HUES48 (cell line): ENCODE data around the gene GSTT2B.
A peak's percentile ranks its signal among the peaks of the same experiment; 100 is the strongest.
"Not testable (repeated sequence)": the region's sequence is repeated elsewhere in the genome, so short reads cannot be mapped to it uniquely, and the experiment has no call there.

Source experiments
- H3K27ac ChIP-seq: one replicate; pipeline ENCODE4 v1.7.0; 2013; ENCODE audit warnings: low read depth, low read length, inconsistent platforms
- H3K27me3 ChIP-seq: 2 replicates; pipeline ENCODE4 v1.6.1; 2013; ENCODE audit warnings: mild to moderate bottlenecking, low read length; ENCODE audit not compliant: control insufficient read depth, insufficient read depth
- H3K36me3 ChIP-seq: 2 replicates; pipeline ENCODE4 v1.6.1; 2013; ENCODE audit warnings: low read length; ENCODE audit not compliant: control insufficient read depth, insufficient read depth
- H3K4me1 ChIP-seq: 2 replicates; pipeline ENCODE4 v1.6.1; 2013; ENCODE audit warnings: mild to moderate bottlenecking, low read length; ENCODE audit not compliant: control insufficient read depth, insufficient read depth
- H3K4me3 ChIP-seq: 2 replicates; pipeline ENCODE4 v1.5.1; 2013; ENCODE audit warnings: mild to moderate bottlenecking, low read depth, low read length
- H3K9ac ChIP-seq: 2 replicates; pipeline ENCODE4 v1.6.1; 2013; ENCODE audit warnings: mild to moderate bottlenecking, low read depth, low read length, moderate library complexity
- H3K9me3 ChIP-seq: 2 replicates; pipeline ENCODE4 v1.6.1; 2013; ENCODE audit warnings: low read length; ENCODE audit not compliant: control insufficient read depth, insufficient read depth

The GSTT2B gene

DNA sequence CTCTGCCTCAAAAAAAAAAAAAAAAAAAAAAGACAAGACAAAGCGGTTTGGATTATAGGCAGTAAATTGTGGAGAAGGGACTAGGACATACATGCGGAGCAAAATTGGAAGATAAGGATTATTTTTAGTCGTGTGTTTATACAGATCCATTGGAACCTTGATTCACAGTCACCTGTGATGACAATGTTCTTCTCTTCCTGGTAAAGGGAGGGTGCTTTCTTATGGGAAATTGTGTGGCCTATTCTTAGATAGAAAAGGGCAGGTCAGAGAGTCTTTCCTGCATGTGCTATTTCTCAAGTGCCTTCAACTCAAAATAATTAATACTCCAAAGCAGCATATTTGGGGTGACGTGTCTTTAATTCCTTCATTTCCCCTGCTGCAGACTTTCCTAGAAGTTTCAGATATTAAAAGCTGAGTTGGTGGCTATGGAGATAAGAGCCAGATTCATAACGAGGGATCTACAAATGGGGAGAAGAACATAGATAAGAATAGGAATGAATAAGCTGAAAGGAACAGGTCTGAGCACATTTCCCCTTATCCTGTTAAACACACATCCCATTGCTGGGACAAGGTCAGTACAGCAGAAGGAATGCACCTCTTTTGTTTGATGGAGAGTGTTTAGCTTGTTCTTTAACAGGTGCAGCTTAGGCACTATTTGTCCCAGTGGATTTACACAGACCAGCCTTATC lies 22.5 kb downstream of the GSTT2B start:
- no peaks in the 10 kb centered on the region for H3K27me3 ChIP-seq
- H3K4me3 ChIP-seq = no peak overlapping the region
- H3K27ac ChIP-seq = no peak overlapping the region
- no peaks in the 10 kb centered on the region for H3K36me3 ChIP-seq
- no peak overlapping the region for H3K9ac ChIP-seq
- no peaks in the 10 kb centered on the region for H3K4me1 ChIP-seq
- H3K9me3 ChIP-seq = no peaks in the 10 kb centered on the region

DNA sequence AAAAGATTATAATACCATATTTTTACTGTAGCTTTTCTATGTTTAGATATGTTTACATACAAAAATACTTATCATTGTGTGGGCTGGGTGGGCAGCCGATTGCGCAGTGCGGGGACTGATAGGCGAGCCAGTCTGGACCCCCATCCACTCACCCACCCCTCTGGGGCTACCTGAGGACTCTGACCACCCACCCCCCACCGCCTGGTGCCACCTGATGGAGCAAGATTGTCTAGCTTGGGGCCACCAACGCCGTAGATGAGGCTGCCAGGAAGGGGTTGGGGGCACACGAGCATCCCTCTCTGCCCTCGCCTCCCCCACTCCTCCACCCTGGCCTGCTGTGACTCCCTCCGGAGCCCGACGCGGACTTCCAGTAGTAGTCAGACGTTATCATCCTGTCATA lies 34.4 kb downstream of the GSTT2B start:
- H3K9ac ChIP-seq = no peak overlapping the region
- H3K27ac ChIP-seq = no peak overlapping the region
- no peaks in the 10 kb centered on the region for H3K27me3 ChIP-seq
- peaks cover 3% of the 10 kb centered on the region for H3K9me3 ChIP-seq
- H3K4me3 ChIP-seq = no peak overlapping the region
- H3K36me3 ChIP-seq = peaks cover 22% of the 10 kb centered on the region; the same call in 1 of the 2 replicates
- H3K4me1 ChIP-seq = no peaks in the 10 kb centered on the region

DNA sequence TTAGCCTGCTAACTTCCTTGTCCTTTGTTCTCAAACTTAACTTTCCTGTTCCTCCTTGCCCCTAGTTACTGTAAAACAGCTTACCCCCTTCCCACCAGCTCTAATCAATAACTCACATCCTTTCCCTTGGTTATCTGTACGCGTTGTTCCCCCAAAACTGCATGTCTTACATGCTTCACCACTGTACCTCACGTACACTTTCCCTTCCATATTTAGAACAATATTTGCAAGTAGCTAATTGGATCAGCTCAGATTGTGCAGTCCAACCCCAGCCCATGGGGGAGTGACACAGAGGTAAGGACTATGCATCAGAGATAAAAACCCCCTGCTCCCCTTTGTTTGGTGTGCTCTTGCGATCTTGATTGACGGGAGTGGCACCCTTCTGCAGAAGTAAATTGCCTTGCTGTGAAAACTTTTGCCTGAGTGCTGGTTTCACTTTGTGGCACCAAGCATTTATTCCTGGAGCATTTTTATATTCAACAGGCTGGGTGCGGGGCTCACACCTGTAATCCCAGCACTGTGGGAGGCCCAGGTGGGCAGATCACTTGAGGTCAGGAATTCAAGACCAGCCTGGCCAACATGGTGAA lies 35.9 kb downstream of the GSTT2B start:
- Histone ChIP-seq H3K27ac (no peak overlapping the region), H3K36me3 (peaks cover 22% of the 10 kb centered on the region; the same call in 1 of the 2 replicates)

DNA sequence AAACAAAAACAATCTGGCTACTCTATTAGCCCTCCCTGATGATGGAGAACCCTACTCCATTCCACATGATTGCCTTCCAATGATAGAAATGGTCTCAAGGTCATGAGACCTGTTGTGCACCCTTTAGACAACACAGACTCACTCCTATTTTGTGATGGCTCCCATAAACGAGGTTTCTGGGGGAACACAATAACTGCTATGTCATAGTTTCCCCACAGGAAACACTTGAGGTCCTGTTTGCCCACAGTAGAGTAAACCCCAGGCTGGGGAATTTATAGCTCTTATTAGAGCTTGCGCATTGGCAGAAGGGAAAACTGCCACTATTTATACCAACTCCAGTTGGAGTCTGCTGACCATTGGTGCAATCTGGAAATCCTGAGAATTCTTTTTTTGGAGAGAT lies 38.1 kb downstream of the GSTT2B start:
- Histone ChIP-seq H3K36me3 (peaks cover 17% of the 10 kb centered on the region; the same call in 1 of the 2 replicates), H3K4me3 (no peak overlapping the region), H3K27ac (no peak overlapping the region), H3K9ac (no peak overlapping the region), H3K27me3 (no peaks in the 10 kb centered on the region), H3K4me1 (no peaks in the 10 kb centered on the region), H3K9me3 (no peaks in the 10 kb centered on the region; the same call in 1 of the 2 replicates)

More for the DNA sequence above, 35.9 kb downstream of the GSTT2B start:
- H3K4me1 ChIP-seq = no peaks in the 10 kb centered on the region
- H3K9me3 ChIP-seq = no peaks in the 10 kb centered on the region; the same call in 1 of the 2 replicates
- H3K4me3 ChIP-seq = no peak overlapping the region
- no peak overlapping the region for H3K9ac ChIP-seq
- no peaks in the 10 kb centered on the region for H3K27me3 ChIP-seq

DNA sequence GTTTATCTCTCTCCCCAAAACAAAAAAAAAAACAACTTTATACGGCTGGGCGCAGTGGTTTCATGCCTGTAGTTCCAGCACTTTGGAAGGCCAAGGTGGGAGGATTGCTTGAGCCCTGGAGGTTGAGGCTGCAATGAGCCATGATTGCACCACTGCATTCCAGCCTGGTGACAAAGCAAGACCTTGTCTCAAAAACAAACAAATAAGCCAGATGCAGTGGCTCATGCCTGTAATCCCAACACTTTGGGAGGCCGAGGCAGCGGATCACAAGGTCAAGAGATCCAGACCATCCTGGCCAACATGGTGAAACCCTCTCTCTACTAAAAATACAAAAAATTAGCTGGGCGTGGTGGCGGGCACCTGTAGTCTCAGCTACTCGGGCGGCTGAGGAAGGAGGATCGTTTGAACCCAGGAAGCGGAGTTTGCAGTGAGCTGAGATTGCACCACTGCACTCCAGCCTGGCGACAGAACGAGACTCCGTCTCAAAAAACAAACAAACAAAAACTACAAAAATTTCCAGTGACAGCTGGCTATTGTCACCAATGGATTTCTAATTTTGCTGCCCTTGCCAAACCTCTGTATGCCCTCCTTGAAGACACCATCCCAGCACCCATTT lies 39.3 kb downstream of the GSTT2B start:
- H3K36me3 ChIP-seq = peaks cover 17% of the 10 kb centered on the region; the same call in 1 of the 2 replicates
- H3K27me3 ChIP-seq, H3K9ac ChIP-seq, H3K9me3 ChIP-seq, H3K27ac ChIP-seq, H3K4me3 ChIP-seq, H3K4me1 ChIP-seq: not testable (repeated sequence)

DNA sequence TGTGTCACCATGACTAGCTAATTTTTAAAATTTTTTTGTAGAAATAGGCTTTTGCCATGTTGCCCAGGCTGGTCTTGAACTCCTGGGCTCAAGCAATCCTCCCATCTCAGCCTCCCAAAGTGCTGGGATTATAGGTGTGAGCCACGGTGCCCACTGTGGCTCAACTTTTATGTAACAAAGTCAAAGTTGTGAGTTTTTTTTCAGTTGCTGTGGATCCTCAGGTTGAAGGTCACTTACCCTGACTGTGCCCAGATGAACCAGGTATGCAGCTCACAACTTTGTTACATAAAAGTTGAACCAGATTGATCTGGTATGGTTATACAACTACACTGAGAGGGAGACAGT lies 40.8 kb downstream of the GSTT2B start:
- H3K27ac ChIP-seq, H3K9me3 ChIP-seq, H3K9ac ChIP-seq, H3K4me3 ChIP-seq, H3K27me3 ChIP-seq, H3K4me1 ChIP-seq: not testable (repeated sequence)
- peaks cover 11% of the 10 kb centered on the region; the same call in 1 of the 2 replicates for H3K36me3 ChIP-seq

DNA sequence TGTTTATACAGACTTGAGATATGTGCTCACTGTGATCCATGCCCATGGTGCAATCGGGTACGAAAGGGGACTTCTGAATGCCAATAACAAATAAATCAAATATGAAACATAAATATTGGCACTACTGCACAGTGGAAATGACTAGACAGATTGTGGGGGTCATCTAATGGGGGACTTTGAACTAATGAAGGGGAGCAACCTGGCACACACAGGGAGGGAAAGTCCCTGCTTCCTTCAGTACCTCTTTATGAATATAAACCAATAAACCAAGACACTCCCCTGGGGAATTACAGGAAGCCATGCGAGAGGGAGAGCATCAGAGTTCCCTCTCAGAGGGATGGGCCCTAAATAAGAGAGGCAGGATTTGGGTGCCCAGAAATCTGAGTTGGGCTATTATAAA lies 45.7 kb downstream of the GSTT2B start:
- Histone ChIP-seq H3K27me3 (no peaks in the 10 kb centered on the region), H3K27ac (no peak overlapping the region), H3K9me3 (no peaks in the 10 kb centered on the region), H3K4me3 (no peak overlapping the region), H3K9ac (no peak overlapping the region), H3K4me1 (no peaks in the 10 kb centered on the region), H3K36me3 (no peaks in the 10 kb centered on the region)

DNA sequence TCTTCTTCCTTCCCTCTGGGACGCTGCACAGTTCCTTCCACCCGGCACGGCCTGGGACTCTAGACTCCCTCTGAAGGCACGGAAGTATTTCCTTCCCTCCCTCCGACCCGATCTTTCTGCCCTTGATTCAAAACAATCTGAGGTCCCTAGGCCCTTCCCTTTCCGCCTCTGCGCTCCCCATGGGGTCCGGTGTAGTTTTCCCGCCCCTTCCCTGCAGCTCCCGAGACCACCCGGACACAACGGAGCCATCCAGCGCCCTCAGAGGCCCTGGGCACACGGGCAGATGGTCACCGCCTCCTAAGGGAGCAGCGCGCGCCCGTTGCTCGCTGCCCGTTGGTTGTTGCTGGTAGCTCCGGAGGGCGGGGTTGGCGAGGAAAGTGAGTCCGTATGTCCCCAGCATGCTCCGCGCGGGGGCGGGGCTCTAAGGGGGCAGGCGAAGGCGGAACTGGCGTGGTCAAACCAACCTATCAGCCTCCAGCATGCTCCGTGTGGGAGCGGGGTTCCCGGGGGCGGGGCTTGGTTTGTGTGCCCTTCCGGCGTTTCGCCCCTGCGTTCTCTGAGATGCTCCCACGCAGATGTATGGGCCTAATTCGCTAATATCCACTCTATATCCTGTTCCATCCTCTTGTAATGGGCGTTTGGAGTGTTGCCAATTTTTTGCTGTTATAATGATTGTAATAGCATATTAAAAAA lies 47.2 kb downstream of the GSTT2B start:
- Histone ChIP-seq H3K27ac (peak overlapping the region; percentile 89), H3K9ac (peak overlapping the region; percentile 75), H3K9me3 (no peaks in the 10 kb centered on the region), H3K4me3 (peak overlapping the region; percentile 66), H3K27me3 (no peaks in the 10 kb centered on the region), H3K4me1 (peaks cover 9% of the 10 kb centered on the region), H3K36me3 (no peaks in the 10 kb centered on the region)

DNA sequence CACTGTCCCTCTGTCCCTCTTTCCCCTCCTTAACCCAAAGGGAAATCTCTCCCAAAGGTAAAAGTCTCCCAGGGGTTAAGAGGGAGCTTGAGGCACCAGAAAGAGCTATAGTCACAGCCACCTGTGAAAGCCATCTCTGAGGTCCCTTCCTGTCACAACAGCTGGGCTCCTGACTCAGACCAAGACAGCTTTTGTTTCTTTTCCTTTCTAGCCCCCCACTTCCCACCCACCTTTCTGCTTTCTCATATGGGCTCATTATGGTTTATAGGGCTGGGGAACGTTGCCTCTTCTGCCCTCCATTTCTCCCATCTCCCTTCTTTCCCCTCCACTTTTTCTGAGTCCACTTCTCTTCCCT lies 47.7 kb downstream of the GSTT2B start:
- H3K9me3 ChIP-seq = no peaks in the 10 kb centered on the region
- H3K36me3 ChIP-seq = no peaks in the 10 kb centered on the region
- H3K9ac ChIP-seq = peak overlapping the region; percentile 75
- H3K27me3 ChIP-seq = no peaks in the 10 kb centered on the region
- peaks cover 14% of the 10 kb centered on the region for H3K4me1 ChIP-seq
- H3K27ac ChIP-seq = peak overlapping the region; percentile 89
- peak overlapping the region; percentile 66 for H3K4me3 ChIP-seq

DNA sequence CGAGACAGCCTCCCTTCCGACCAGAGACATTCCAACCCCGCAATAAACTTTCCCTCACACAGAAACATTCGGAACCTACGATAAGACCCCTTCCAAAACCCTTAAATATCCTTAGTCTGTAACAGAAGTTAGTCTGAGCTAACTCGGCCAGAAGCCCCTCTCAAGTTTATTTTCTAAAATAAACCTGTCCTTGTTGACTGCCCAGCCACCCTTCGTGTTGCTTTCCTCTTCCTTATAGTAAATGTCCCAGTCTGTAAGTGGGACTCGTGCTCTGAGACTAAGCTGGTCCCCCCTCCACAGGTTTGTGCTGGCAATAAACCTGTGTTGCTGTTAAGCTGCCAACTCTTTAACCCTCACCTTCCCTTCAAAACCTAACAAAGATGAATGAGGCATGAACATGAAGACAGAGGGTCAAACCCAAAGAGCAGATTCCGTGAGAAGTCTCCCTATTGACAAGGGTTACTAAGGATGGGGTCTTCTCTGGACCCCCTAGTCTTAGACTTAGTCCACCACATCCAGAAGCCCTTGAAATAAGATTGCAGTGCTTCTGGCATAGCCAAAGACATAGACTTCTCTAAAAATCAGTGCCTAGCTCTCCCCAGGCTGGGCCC lies 48.6 kb downstream of the GSTT2B start:
- Histone ChIP-seq H3K9me3 (no peaks in the 10 kb centered on the region), H3K27ac (no peak overlapping the region), H3K4me1 (peaks cover 19% of the 10 kb centered on the region), H3K36me3 (no peaks in the 10 kb centered on the region), H3K4me3 (no peak overlapping the region), H3K27me3 (no peaks in the 10 kb centered on the region), H3K9ac (no peak overlapping the region)
